NCI-H82 treated with DMSO at 0.1 percent for 48 hours (cell line): Measurements from ENCODE around the gene MACF1.
A peak's percentile ranks its signal among the peaks of the same experiment; 100 is the strongest.
"Not testable (repeated sequence)": the region's sequence is repeated elsewhere in the genome, so short reads cannot be mapped to it uniquely, and the experiment has no call there.

ENCODE experiments used
- DNase-seq: peaks from one replicate; lab custom pipeline; 2025; ENCODE audit not compliant: unreplicated experiment; lab: John Stamatoyannopoulos, UW

MACF1 gene

GRCh38 chr1:39178541-39179431, 25.7 kb upstream of the MACF1 start:
- DNase-seq = no peak

- no peak for DNase-seq
Observed at GRCh38 chr1:39181311-39181710, 23.2 kb upstream of the MACF1 start.

- peak; percentile 28 for DNase-seq
Observed at GRCh38 chr1:39182804-39183203, 21.7 kb upstream of the MACF1 start.

- peak; percentile 27 for DNase-seq
Observed at GRCh38 chr1:39183503-39184353, 20.8 kb upstream of the MACF1 start.

GRCh38 chr1:39184354-39184818, 20.1 kb upstream of the MACF1 start:
- no peak for DNase-seq

- no peak for DNase-seq
Observed at GRCh38 chr1:39187275-39188046, 17.0 kb upstream of the MACF1 start.

- no peak for DNase-seq
Observed at GRCh38 chr1:39189592-39190041, 14.9 kb upstream of the MACF1 start.

GRCh38 chr1:39190096-39190495, 14.4 kb upstream of the MACF1 start:
- no peak for DNase-seq

- DNase-seq = no peak
Observed at GRCh38 chr1:39194398-39195051, 10.0 kb upstream of the MACF1 start.

- DNase-seq = no peak
Observed at GRCh38 chr1:39195166-39196111, 9.1 kb upstream of the MACF1 start.

- DNase-seq = no peak
Observed at GRCh38 chr1:39196244-39197215, 8.0 kb upstream of the MACF1 start.

GRCh38 chr1:39199593-39199992, 4.9 kb upstream of the MACF1 start:
- DNase-seq = no peak

GRCh38 chr1:39205102-39205780, 746 bp downstream of the MACF1 start:
- no peak for DNase-seq

- no peak for DNase-seq
Observed at GRCh38 chr1:39205781-39206464, 1.4 kb downstream of the MACF1 start.

GRCh38 chr1:39208360-39208759, 3.9 kb downstream of the MACF1 start:
- DNase-seq = not testable (repeated sequence)

- DNase-seq = no peak
Observed at GRCh38 chr1:39210649-39211048, 6.2 kb downstream of the MACF1 start.

- no peak for DNase-seq
Observed at GRCh38 chr1:39212499-39212898, 8.0 kb downstream of the MACF1 start.
